DND-41 (cell line): Measurements from ENCODE around the gene CCDC91.

Source experiments
- ATAC-seq: fragments of 200-7000 bp; cut with Tn5 transposase; 3 replicates; pipeline ENCODE4 v1.9.1; 2021; ENCODE audit warnings: low read depth; ENCODE audit not compliant: insufficient read depth
- DNase-seq: peaks from one replicate; pipeline ENCODE4 v3.0.0-alpha.2; 2020
- H2AFZ ChIP-seq: 2 replicates; pipeline ENCODE4 v1.6.0; 2012; ENCODE audit warnings: low read depth, low read length
- H3K27ac ChIP-seq: 2 replicates; pipeline ENCODE4 v1.5.1; 2012; ENCODE audit warnings: low read length, inconsistent platforms
- H3K27me3 ChIP-seq: fragments of 200-600 bp; sonication (generic); 2 replicates; pipeline ENCODE4 v1.6.0; 2012; ENCODE audit warnings: low read length, mild to moderate bottlenecking, inconsistent platforms; ENCODE audit not compliant: insufficient read depth, poor library complexity
- H3K36me3 ChIP-seq: 2 replicates; pipeline ENCODE4 v1.5.1; 2012; ENCODE audit warnings: low read length, inconsistent platforms; ENCODE audit not compliant: insufficient read depth
- H3K4me1 ChIP-seq: 2 replicates; pipeline ENCODE4 v1.5.1; 2012; ENCODE audit warnings: mild to moderate bottlenecking, low read length; ENCODE audit not compliant: insufficient read depth
- H3K4me2 ChIP-seq: 2 replicates; pipeline ENCODE4 v1.6.0; 2012; ENCODE audit warnings: mild to moderate bottlenecking, moderate library complexity, low read length, inconsistent platforms; ENCODE audit not compliant: insufficient read depth
- H3K4me3 ChIP-seq, 2 experiments: fragments of 200-600 bp in 1 of 2; shearing (Covaris generic) in 1 of 2; 2 replicates each; pipeline ENCODE4 v1.5.1; 2012 to 2016; ENCODE audit warnings: inconsistent platforms in 2 of 2, low read length in 2 of 2, mild to moderate bottlenecking in 2 of 2, low read depth in 1 of 2, moderate library complexity in 1 of 2
- H3K79me2 ChIP-seq: 2 replicates; pipeline ENCODE4 v1.6.0; 2012; ENCODE audit warnings: low read length, inconsistent platforms; ENCODE audit not compliant: insufficient read depth
- H3K9ac ChIP-seq: 2 replicates; pipeline ENCODE4 v1.6.0; 2012; ENCODE audit warnings: low read depth, mild to moderate bottlenecking, inconsistent platforms, low read length, moderate library complexity
- H3K9me3 ChIP-seq: 2 replicates; pipeline ENCODE4 v1.5.1; 2012; ENCODE audit warnings: low read length, moderate library complexity, mild to moderate bottlenecking, inconsistent platforms; ENCODE audit not compliant: insufficient read depth, severe bottlenecking
- H4K20me1 ChIP-seq: 2 replicates; pipeline ENCODE4 v1.6.0; 2012; ENCODE audit warnings: low read length; ENCODE audit not compliant: insufficient read depth
- EZH2 ChIP-seq: IDR thresholded peaks from 3 replicates; pipeline ENCODE4 v1.6.1; 2012; ENCODE audit warnings: borderline replicate concordance, low read depth, mild to moderate bottlenecking, moderate library complexity, low read length, inconsistent platforms; ENCODE audit not compliant: severe bottlenecking
- TF ChIP-seq, protein P1 (sequence below): IDR thresholded peaks from 2 replicates; pipeline ENCODE4 v1.5.1; 2012; ENCODE audit warnings: borderline replicate concordance, low read length, moderate library complexity, mild to moderate bottlenecking; ENCODE audit not compliant: poor library complexity, severe bottlenecking; ENCODE audit errors: extremely low read depth

The CCDC91 gene

DNA sequence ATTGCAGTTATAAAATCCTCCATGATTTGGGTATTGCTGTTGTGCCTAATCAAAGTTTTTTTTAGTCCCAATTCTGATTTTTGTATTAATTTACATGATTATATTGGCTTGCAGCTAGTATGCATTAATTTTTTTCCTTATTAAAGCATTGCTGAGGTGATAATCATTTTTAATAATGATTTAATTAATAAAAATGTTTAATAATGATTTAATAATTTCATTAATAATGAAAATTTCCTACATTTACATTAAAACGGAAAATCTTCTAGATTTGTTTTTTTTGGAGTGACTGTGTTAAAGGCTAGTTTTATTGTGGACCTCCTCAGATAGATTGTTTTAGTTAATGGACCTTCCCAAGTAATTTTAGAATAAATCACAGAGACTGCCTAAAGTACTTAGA is 79.6 kb downstream of the CCDC91 start:
- H3K4me3 ChIP-seq, result no peak overlapping the region
- ATAC-seq (no peak), DNase-seq (no peak)
- H3K9ac ChIP-seq, result no peak overlapping the region
- peaks cover 15% of the 10 kb centered on the region; the same call in 1 of the 2 replicates for H3K36me3 ChIP-seq
- no peaks in the 10 kb centered on the region for H3K79me2 ChIP-seq
- H2AFZ ChIP-seq, result no peak overlapping the region
- H3K9me3 ChIP-seq, result peaks cover 15% of the 10 kb centered on the region
- no peak overlapping the region for H3K4me2 ChIP-seq
- no peaks in the 10 kb centered on the region for H4K20me1 ChIP-seq
- H3K4me1 ChIP-seq, result no peaks in the 10 kb centered on the region
- H3K27ac ChIP-seq, result no peak overlapping the region
- no peak for TF ChIP-seq EZH2
- TF ChIP-seq, protein P1, sequence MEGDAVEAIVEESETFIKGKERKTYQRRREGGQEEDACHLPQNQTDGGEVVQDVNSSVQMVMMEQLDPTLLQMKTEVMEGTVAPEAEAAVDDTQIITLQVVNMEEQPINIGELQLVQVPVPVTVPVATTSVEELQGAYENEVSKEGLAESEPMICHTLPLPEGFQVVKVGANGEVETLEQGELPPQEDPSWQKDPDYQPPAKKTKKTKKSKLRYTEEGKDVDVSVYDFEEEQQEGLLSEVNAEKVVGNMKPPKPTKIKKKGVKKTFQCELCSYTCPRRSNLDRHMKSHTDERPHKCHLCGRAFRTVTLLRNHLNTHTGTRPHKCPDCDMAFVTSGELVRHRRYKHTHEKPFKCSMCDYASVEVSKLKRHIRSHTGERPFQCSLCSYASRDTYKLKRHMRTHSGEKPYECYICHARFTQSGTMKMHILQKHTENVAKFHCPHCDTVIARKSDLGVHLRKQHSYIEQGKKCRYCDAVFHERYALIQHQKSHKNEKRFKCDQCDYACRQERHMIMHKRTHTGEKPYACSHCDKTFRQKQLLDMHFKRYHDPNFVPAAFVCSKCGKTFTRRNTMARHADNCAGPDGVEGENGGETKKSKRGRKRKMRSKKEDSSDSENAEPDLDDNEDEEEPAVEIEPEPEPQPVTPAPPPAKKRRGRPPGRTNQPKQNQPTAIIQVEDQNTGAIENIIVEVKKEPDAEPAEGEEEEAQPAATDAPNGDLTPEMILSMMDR, result no peak
- no peaks in the 10 kb centered on the region for H3K27me3 ChIP-seq

DNA sequence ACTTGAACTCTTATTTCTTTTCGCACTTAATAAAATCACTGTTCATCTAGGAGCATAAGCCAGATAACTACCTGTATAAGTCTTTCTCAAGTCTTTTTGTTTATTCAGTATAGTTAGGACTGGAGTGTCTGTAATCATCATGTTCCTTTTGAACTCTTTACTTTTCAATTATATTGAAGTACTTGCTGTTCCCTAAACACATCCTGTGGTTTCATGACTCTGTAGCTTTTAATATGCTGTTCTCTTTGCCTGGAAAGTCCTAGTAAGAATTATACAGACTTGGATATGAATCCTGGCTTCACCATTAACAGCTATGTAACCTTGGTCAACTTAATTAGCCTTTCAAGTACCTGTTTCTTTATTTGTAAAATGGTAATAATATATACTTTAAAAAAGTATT is 88.2 kb downstream of the CCDC91 start:
- Histone ChIP-seq H3K9me3 (peaks cover 3% of the 10 kb centered on the region), H3K36me3 (no peaks in the 10 kb centered on the region), H4K20me1 (no peaks in the 10 kb centered on the region), H3K27me3 (no peaks in the 10 kb centered on the region), H3K4me1 (no peaks in the 10 kb centered on the region), H3K27ac (no peak overlapping the region), H2AFZ (no peak overlapping the region), H3K9ac (no peak overlapping the region), H3K4me3 (no peak overlapping the region), H3K4me2 (no peak overlapping the region), H3K79me2 (no peaks in the 10 kb centered on the region)
- ATAC-seq (no peak), DNase-seq (no peak)
- TF ChIP-seq, protein P1, result no peak
- no peak for TF ChIP-seq EZH2

DNA sequence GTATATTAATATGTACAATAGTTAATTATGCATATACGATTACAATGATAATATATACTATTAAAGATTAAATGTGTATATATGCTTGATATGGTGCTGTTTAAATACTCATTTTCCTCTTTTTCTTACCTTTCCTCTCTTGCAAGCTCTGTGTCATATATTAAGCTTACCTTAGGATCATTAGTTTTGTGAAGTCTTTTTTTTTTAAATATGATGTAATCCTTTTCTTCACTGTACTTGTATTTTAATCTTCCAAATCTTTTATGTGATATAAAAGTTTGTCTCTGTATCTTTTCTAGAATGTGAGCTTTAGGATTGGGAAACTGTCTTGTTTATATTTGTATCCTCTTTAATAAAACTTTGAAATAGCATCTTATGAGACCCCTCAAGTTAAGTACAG is 88.7 kb downstream of the CCDC91 start:
- no peak overlapping the region for H3K9ac ChIP-seq
- peaks cover 5% of the 10 kb centered on the region for H3K9me3 ChIP-seq
- DNase-seq (no peak), ATAC-seq (no peak)
- no peaks in the 10 kb centered on the region for H3K79me2 ChIP-seq
- no peaks in the 10 kb centered on the region for H3K36me3 ChIP-seq
- H2AFZ ChIP-seq, result no peak overlapping the region
- no peak overlapping the region for H3K4me3 ChIP-seq
- H3K4me2 ChIP-seq, result no peak overlapping the region
- no peaks in the 10 kb centered on the region for H4K20me1 ChIP-seq
- no peak overlapping the region for H3K27ac ChIP-seq
- H3K4me1 ChIP-seq, result no peaks in the 10 kb centered on the region
- TF ChIP-seq EZH2, result no peak
- TF ChIP-seq, protein P1, result no peak
- H3K27me3 ChIP-seq, result no peaks in the 10 kb centered on the region

DNA sequence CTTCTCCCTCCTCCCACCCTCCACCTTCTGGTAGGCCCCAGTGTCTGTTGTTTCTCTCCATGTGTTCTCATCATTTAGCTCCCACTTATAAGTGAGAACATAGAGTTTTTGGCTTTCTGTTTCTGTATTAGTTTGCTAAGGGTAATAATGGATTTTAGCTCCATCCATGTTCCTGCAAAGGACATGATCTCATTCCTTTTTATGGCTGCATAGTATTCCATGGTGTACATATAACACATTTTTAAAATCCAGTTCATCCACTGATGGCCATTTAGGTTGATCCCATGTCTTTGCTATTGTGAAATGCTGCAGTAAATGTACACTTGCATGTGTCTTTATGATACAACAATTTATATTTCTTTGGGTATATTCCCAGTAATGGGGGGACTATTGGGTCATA is 96.1 kb downstream of the CCDC91 start:
- peaks cover 18% of the 10 kb centered on the region for H3K79me2 ChIP-seq
- DNase-seq (no peak), ATAC-seq (no peak)
- H2AFZ ChIP-seq, result no peak overlapping the region
- no peaks in the 10 kb centered on the region for H3K27me3 ChIP-seq
- H3K4me1 ChIP-seq, result no peaks in the 10 kb centered on the region
- no peaks in the 10 kb centered on the region for H4K20me1 ChIP-seq
- no peak overlapping the region for H3K27ac ChIP-seq
- TF ChIP-seq, protein P1, result no peak
- no peak overlapping the region for H3K9ac ChIP-seq
- peaks cover 23% of the 10 kb centered on the region for H3K9me3 ChIP-seq
- no peak overlapping the region for H3K4me3 ChIP-seq
- peaks cover 10% of the 10 kb centered on the region; the same call in 1 of the 2 replicates for H3K36me3 ChIP-seq
- H3K4me2 ChIP-seq, result no peak overlapping the region
